Heart left ventricle (tissue), 13 donors: ENCODE measurements around the gene FAAP100.
A peak's percentile ranks its signal among the peaks of the same experiment; 100 is the strongest.

Experiments
- CTCF ChIP-seq, 12 donors: fragments of 200-600 bp; sonication (generic) in 4 of 12; IDR thresholded peaks; one replicate each; pipeline versions ENCODE4 v1.5.0 to v1.8.0; 2018 to 2022; ENCODE audit warnings: antibody characterized with exemption in 12 of 12, mild to moderate bottlenecking in 5 of 12
- POLR2A ChIP-seq, 2 donors: fragments of 450-650 bp; IDR thresholded peaks; one replicate each; pipeline ENCODE4 v1.6.1; 2017; ENCODE audit warnings: antibody characterized with exemption in 2 of 2, mild to moderate bottlenecking in 2 of 2, moderate library complexity in 2 of 2
- donor health status: ischemic (EF 13 %, LVEDD 7.1; RV severe dilation, severe dysfunction).
- donor health status: DM: no; HTN: yes; CAD: no.
- donor health status: DM: no; HTN: no; CAD: no.
- donor health status: ischemic (EF 25% LVEDD 6.9; RV normal size, moderate dysfunction).
- donor health status: ischemic (EF 25% LVEDD 5.7; RV mildly dilated, moderate dysfunction).
- donor health status: ischemic (EF 35%, LVEDD 5.7; RV mildly dilated, moderate dysfunction).
- donor health status: nonischemic (EF 11% LVEDD 7.7; RV severe dilation, severe dysfunction).
- donor health status: DM: yes; HTN: yes; CAD: no.
- donor health status: PGD.
- donor health status: ischemic (EF 29% LVEDD 5.4; RV normal size, mild dysfunction).
- donor health status: nonischemic (EF 23%, LVEDD 6.1; RV moderate dilation, normal function).

DNA sequence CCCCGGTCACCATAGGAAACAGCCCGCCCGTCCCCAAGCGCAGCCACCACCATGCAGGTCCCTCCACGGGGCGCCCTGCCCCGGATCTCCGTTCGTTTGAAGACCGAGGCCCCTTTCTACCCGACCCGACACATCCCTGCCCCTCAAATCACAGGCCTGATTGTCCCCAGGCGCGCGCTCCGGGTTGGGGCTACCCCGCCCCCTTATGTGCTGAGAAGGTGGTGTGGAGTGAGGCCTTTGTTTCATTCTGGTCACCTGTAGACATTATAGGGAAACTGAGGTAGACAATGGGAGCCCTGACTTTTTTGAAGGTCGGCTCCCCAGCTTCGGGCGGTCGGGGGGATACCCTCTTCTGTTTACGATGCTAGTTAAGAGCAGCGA is 38.8 kb downstream of the FAAP100 start:
- TF ChIP-seq CTCF (IDR thresholded peaks at IDR 0.05) (peak in 1 of 12 donors; percentile 2), POLR2A (IDR thresholded peaks at IDR 0.05) (no peak)
